Measurements from ENCODE around the gene DAPP1.
"Not testable (repeated sequence)": the region's sequence is repeated elsewhere in the genome, so short reads cannot be mapped to it uniquely, and the experiment has no call there.

The DAPP1 gene, protein sequence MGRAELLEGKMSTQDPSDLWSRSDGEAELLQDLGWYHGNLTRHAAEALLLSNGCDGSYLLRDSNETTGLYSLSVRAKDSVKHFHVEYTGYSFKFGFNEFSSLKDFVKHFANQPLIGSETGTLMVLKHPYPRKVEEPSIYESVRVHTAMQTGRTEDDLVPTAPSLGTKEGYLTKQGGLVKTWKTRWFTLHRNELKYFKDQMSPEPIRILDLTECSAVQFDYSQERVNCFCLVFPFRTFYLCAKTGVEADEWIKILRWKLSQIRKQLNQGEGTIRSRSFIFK

GRCh38 chr4:99816545-99817308, at the start of gene DAPP1:
TSS of gene DAPP1 (plus strand) at chr4:99816827. CDS start at chr4:99816914, 87 bp downstream.
- no peak within 1 kb of the TSS for H3K4me3 ChIP-seq (ENCODE audit: low read depth, low read length)

- not testable (repeated sequence) for H3K4me3 ChIP-seq (ENCODE audit: low read depth, low read length)
Measured at GRCh38 chr4:99770842-99771241, 45.8 kb upstream of the DAPP1 start.

- no peak overlapping the region for H3K4me3 ChIP-seq (ENCODE audit: low read depth, low read length)
Measured at GRCh38 chr4:99783940-99784339, 32.7 kb upstream of the DAPP1 start.

- no peak overlapping the region for H3K4me3 ChIP-seq (ENCODE audit: low read depth, low read length)
Measured at GRCh38 chr4:99784842-99785241, 31.8 kb upstream of the DAPP1 start.

GRCh38 chr4:99790796-99791617, 25.6 kb upstream of the DAPP1 start:
- H3K4me3 ChIP-seq (ENCODE audit: low read depth, low read length): no peak overlapping the region

DNA sequence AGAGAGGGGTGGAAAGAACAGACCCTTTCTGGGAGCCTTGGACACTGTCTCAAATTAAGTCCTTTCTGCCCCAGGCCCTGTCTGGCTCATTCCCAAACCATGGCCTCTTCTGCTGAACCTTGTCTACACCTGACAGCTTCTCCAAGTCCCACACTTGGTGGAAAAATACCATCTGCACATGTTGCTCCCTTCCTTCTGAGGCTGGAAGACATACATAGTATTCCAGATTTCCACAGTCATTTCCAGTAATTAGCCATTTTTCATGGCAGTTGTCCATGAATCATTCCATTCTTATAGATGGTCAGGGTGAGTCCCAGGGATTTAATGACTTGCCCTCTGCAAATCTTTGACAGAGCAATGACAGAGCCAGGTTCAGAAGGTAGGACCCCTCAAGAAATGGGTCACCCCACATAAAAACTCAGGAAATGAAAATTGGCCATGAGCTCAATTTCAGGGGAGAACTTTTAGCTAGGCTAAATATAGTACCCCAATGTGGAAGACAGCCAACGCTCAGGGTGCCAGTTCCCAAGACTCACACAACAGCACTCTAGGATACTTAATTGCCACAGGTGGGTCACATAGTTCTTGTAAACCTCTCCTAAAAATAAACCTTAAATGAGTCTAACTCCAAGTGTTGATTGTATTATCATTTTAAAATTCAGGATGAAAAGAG, 16.2 kb upstream of the DAPP1 start:
- H3K4me3 ChIP-seq (ENCODE audit: low read depth, low read length): no peak overlapping the region

GRCh38 chr4:99801005-99801699, 15.5 kb upstream of the DAPP1 start:
- H3K4me3 ChIP-seq (ENCODE audit: low read depth, low read length): no peak overlapping the region

DNA sequence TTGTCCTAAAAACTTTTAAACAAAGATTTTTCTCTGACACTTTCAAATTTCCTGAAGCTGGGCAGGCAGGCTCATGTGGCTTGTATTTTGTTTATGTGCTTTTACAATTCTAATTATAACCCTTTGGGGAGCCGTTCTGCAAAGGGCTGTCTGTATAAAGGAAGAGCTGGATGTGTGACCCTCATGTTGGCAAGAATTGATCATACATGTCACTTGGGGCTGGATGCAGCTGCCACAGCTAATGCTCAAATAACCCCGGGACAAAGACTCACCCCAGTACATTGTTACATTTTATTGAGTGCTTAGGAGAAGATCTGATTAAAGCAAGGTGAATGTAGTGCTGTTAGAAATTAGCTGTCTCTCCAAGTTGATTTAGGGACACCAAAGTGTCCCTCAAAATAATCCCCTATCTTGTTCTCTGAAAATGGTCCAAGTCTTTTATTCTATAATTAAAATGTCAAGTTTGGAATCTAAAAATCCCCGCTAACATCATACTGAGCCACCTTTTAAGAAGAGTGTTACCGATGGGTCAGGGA, 13.0 kb upstream of the DAPP1 start:
- no peak overlapping the region for H3K4me3 ChIP-seq (ENCODE audit: low read depth, low read length)

GRCh38 chr4:99806545-99806944, 10.1 kb upstream of the DAPP1 start:
- H3K4me3 ChIP-seq (ENCODE audit: low read depth, low read length): no peak overlapping the region

DNA sequence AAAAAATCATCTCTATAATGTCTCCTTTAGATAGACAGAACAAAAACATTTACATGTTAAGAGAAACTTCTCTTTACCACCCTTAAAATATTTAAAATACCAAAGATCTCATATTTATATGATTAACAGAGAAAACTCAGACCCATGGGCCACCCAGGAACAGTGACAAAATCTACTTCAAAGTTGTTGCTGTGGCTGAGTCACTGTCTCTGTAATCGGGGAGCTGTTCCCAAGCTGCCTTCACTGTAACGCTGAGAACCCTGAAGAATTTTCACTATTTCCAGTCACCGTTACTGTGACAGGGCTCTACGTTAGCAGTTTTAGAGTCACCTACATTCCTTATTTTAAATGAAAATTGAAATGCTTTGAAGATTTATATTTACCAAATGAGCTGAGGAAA, 9.0 kb upstream of the DAPP1 start:
- no peak overlapping the region for H3K4me3 ChIP-seq (ENCODE audit: low read depth, low read length)

GRCh38 chr4:99808260-99808857, 8.3 kb upstream of the DAPP1 start:
- H3K4me3 ChIP-seq (ENCODE audit: low read depth, low read length): no peak overlapping the region

GRCh38 chr4:99809326-99809725, 7.3 kb upstream of the DAPP1 start:
- H3K4me3 ChIP-seq (ENCODE audit: low read depth, low read length): no peak overlapping the region

- no peak overlapping the region for H3K4me3 ChIP-seq (ENCODE audit: low read depth, low read length)
Measured at GRCh38 chr4:99810536-99810935, 6.1 kb upstream of the DAPP1 start.

DNA sequence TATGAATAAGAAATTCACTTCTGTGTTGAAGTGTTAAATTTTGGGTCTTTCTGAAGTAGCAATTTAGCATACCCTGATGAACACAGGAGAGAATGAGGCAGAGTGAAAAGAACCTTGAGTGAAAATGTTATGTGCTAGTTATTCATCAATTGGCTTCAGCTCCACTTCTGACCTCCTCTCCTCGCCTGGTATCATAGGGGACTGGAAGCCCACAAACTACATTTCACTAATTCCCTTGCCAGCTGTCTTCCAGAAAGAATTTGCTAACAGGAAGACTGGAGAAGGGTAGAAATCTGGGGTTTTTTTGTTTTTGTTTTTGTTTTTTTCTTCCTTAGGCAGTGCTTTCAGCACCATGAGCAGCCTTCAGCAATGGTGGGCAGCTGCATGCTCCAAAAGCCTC, 5.5 kb upstream of the DAPP1 start:
- no peak overlapping the region for H3K4me3 ChIP-seq (ENCODE audit: low read depth, low read length)

- no peak overlapping the region for H3K4me3 ChIP-seq (ENCODE audit: low read depth, low read length)
Measured at GRCh38 chr4:99811850-99812249, 4.8 kb upstream of the DAPP1 start.

- no peak overlapping the region for H3K4me3 ChIP-seq (ENCODE audit: low read depth, low read length)
Measured at GRCh38 chr4:99815597-99816011, 1.0 kb upstream of the DAPP1 start.

GRCh38 chr4:99817309-99817890, 773 bp downstream of the DAPP1 start:
- H3K4me3 ChIP-seq (ENCODE audit: low read depth, low read length): no peak overlapping the region

DNA sequence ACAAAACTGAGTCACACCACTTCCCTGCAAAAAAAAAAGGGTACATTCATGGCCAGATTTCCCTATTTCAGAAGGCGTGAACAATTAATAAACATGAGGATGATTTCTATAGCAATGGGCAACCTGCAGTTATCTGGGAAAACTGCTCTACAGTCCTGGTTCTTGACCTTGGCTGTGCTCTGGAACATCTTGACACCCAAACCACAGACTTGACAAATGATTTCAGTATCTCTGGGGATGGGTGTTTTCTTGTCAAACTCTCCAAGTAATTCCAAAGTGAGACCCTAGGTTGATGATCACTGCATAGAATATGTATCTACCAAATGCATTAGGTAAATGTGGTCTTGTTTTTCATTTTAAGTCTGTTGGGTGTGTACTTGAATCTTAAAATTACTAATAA, 2.0 kb downstream of the DAPP1 start:
- no peak overlapping the region for H3K4me3 ChIP-seq (ENCODE audit: low read depth, low read length)

GRCh38 chr4:99821918-99822503, 5.4 kb downstream of the DAPP1 start:
- H3K4me3 ChIP-seq (ENCODE audit: low read depth, low read length): no peak overlapping the region
